GM12864 (cell line): ENCODE results near the gene DPH5.
"Not testable (repeated sequence)": the region's sequence is repeated elsewhere in the genome, so short reads cannot be mapped to it uniquely, and the experiment has no call there.

Experiments used
- DNase-seq: peaks from one replicate; pipeline ENCODE4 v3.0.0-alpha.2; 2011; ENCODE audit warnings: low read depth
- H3K4me3 ChIP-seq: 2 replicates; pipeline ENCODE4 v1.5.1; 2011; ENCODE audit warnings: mild to moderate bottlenecking, low read depth, low read length, control low read depth
- TF ChIP-seq, protein P1 (sequence below): IDR thresholded peaks from 2 replicates; pipeline ENCODE4 v1.5.1; 2011; ENCODE audit warnings: low read depth, mild to moderate bottlenecking, moderate library complexity, low read length, control low read depth, inconsistent platforms; ENCODE audit errors: missing control alignments

Gene DPH5

DNA sequence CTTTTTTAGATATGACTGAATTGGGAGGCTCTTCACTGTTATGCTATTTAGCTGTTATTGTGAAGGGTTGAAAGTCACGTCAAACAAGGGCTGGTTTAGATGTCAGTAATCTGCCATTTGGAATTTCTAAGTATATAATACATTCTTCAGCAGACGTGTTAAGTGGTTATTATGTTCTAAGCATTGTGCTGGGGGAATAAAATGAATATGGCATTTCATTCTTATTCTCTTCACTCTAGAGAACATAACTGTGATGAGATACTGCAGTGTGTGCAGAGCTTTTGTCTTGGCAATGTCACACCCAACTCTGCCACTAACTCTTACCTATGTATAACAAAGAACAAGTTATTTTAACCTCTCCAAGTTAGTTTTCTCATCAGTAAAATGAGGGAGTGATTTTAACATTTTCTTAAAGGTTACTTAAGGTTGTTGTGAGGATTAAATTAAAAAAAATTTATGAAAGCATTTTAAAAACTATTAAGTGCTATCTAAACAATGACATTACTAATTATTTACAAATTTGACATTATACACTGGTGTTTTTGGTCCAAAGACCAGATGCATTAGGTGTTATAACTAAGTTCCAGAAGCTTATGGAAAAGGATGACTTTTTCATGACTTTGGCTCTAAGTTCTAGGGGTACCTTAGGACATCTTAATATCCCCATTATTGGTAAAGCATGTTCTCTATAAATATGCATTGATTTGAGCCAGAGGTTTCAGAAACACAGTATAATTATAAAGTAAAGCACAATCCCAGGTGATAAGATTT lies 71.4 kb downstream of the DPH5 start:
- H3K4me3 ChIP-seq: no peak overlapping the region
- no peak for DNase-seq
- TF ChIP-seq, protein P1, sequence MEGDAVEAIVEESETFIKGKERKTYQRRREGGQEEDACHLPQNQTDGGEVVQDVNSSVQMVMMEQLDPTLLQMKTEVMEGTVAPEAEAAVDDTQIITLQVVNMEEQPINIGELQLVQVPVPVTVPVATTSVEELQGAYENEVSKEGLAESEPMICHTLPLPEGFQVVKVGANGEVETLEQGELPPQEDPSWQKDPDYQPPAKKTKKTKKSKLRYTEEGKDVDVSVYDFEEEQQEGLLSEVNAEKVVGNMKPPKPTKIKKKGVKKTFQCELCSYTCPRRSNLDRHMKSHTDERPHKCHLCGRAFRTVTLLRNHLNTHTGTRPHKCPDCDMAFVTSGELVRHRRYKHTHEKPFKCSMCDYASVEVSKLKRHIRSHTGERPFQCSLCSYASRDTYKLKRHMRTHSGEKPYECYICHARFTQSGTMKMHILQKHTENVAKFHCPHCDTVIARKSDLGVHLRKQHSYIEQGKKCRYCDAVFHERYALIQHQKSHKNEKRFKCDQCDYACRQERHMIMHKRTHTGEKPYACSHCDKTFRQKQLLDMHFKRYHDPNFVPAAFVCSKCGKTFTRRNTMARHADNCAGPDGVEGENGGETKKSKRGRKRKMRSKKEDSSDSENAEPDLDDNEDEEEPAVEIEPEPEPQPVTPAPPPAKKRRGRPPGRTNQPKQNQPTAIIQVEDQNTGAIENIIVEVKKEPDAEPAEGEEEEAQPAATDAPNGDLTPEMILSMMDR: no peak

DNA sequence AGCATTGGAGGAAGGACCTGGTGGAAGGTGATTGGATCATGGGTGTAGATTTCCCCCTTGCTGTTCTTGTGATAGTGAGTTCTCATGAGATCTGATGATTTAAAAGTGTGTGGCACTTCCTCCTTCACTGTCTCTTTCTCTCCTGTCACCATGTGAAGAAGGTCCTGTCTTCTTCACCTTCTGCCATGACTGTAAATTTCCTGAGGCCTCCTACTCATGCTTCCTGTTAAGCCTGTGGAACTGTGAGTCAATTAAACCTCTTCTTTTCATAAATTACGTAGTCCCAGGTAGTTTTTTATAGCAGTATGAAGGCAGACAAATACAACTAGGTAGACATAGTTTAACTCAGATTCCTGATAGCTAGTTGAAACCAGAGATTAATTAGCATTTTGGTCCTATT lies 72.6 kb downstream of the DPH5 start:
- H3K4me3 ChIP-seq, DNase-seq: not testable (repeated sequence)

DNA sequence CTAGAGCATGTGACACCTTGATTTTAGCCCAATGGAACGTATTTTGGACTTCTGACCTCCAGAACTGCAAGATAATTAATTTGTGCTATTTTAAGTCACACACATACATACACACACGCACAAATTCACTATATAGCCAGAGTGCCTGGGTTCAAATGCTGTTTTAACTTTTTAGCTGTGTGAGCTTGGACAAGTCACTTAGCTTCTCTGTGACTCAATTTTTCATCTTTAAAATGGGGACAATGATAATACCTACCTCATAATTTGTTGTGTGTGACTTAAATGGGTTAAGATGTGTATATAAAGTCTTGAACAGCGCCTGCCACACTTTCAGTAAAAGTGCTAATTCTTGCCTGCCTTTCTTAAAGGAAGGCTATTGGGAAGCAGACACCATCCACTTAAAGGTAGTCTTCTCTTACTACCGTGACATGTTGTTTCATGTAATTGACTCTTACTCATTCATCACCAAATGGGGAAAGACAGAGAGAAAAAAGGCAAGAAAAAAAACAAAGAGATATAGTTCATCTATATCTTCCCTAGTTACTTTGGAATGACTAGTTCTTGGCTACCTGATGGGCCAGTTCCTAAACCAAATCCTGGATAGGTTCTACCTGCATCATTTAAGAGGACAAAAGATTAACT lies 73.4 kb downstream of the DPH5 start:
- TF ChIP-seq, protein P1: no peak

DNA sequence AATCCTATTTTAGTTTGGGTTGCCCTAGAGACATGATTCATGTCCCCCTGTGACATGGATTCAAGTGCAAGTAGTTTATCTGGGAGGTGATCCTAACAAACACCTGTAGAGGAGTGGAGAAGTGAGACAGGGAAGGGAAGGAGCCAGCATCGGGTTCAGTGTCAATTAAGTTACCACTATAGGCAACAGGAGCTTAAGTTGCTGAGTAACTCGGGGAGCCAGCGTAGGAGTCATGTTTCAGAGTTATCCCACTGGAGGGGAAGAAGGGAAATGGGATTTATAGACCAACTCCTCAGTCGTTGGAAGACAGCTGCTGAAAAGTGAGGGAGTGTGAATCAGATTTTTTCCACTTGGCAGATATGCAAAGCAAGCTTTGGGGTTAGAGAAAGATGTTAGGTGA lies 74.8 kb downstream of the DPH5 start:
- DNase-seq: no peak
- no peak overlapping the region for H3K4me3 ChIP-seq
- TF ChIP-seq, protein P1: no peak

More for the DNA sequence above, 73.4 kb downstream of the DPH5 start:
- no peak for DNase-seq
- H3K4me3 ChIP-seq: no peak overlapping the region

DNA sequence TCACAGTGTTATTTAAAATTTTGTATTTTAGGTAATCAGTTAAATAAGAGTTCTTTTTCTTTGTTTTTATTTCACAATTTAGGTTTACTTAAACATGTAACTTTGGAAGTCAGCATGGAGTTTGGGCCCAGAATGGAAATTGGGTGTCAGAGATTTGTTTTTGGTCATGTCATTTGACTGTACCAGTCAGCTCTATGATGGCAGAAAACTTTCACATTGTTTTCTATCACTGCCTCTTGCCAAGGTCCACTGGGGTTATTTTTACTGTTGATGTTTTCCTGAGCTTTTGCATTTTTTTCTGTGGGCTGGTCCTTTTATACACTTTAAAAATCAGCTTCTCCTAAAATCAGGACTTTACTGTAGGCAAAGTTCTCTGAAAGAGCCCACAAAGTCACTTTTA lies 75.2 kb downstream of the DPH5 start:
- TF ChIP-seq, protein P1: no peak
- H3K4me3 ChIP-seq: no peak overlapping the region
- DNase-seq: no peak

DNA sequence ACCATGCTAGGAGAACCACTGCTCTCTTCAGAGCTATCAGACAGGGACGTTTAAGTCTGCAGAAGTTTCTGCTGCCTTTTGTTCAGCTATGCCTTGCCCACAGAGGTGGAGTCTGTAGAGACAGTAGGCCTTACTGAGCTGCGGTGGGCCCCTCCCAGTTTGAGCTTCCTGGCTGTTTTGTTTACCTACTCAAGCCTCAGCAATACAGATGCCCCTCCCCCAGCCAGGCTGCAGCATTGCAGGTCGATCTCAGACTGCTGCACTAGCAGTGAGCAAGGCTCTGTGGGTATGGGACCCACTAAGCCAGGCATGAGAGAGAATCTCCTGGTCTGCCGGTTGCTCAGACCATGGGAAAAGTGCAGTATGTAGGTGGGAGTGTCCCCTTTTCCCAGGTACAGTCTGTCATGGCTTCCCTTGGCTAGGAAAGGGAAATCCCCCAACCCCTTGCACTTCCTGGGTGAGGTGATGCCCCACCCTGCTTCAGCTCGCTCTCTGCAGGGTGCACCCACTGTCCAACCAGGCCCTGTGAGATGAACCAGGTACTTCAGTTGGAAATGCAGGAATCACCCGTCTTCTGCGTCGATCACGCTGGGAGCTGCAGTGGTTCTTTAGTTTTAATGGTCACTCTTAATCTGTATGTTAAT lies 75.9 kb downstream of the DPH5 start:
- peak; percentile 67 for DNase-seq
- H3K4me3 ChIP-seq: not testable (repeated sequence)

DNA sequence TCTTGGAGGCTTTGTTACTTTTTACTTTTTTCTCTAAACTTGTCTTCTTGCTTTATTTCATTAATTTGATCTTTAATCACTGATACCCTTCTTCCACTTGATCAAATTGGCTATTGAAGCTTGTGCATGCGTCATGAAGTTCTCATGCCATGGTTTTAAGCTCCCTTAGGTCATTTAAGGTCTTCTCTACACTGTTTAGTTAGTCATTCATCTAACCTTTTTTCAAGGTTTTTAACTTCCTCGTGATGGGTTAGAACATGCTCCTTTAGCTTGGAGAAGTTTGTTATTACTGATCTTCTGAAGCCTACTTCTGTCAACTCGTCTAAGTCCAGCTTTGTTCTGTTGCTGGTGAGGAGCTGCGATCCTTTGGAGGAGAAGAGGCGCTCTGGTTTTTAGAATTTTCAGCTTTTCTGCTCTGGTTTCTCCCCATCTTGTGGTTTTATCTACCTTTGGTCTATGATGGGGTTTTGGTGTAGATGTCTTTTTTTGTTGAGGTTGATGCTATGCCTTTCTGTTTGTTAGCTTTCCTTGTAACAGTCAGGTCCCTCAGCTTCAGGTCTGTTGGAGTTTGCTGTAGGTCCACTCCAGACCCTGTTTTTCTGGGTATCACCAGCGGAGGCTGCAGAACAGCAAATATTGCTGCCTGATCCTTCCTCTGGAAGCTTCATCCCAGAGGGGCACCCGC lies 76.7 kb downstream of the DPH5 start:
- H3K4me3 ChIP-seq, DNase-seq: not testable (repeated sequence)

DNA sequence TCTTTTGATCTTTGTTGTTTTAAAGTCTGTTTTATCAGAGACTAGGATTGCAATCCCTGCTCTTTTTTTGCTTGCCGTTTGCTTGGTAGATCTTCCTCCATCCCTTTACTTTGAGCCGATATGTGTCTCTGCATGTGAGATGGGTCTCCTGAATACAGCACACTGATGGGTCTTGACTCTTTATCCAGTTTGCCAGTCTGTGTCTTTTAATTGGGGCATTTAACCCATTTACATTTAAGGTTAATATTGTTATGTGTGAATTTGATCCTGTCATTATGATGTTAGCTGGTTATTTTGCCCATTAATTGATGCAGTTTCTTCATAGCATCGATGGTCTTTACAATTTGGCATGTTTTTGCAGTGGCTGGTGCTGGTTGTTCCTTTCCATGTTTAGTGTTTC lies 77.8 kb downstream of the DPH5 start:
- H3K4me3 ChIP-seq, DNase-seq: not testable (repeated sequence)

DNA sequence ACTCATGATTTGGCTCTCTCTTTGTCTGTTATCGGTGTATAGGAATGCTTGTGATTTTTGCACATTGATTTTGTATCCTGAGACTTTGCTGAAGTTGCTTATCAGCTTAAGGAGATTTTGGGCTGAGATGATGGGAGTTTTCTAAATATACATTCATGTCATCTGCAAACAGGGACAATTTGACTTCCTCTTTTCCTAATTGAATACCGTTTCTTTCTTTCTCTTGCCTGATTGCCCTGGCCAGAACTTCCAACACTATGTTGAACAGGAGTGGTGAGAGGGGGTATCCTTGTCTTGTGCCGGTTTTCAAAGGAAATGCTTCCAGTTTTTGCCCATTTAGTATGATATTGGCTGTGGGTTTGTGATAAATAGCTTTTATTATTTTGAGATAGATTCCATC lies 79.5 kb downstream of the DPH5 start:
- not testable (repeated sequence) for DNase-seq, H3K4me3 ChIP-seq
